GM18873 (cell line): ENCODE results near the gene RNF214.

Source experiments
- ATAC-seq: cut with Tn5 transposase; IDR thresholded peaks from one replicate; pipeline ENCODE4 v1.9.1; 2021; ENCODE audit warnings: mild to moderate bottlenecking, moderate library complexity, moderate number of reproducible peaks; ENCODE audit not compliant: unreplicated experiment, low FRiP score

The RNF214 gene

GRCh38 chr11:117278347-117278746 is 45.9 kb downstream of the RNF214 start:
- ATAC-seq: no peak

GRCh38 chr11:117279711-117280376 is 47.4 kb downstream of the RNF214 start:
- no peak for ATAC-seq

- no peak for ATAC-seq
Measured at GRCh38 chr11:117281159-117281558, 48.7 kb downstream of the RNF214 start.

GRCh38 chr11:117281869-117282268 is 49.4 kb downstream of the RNF214 start:
- ATAC-seq: no peak

DNA sequence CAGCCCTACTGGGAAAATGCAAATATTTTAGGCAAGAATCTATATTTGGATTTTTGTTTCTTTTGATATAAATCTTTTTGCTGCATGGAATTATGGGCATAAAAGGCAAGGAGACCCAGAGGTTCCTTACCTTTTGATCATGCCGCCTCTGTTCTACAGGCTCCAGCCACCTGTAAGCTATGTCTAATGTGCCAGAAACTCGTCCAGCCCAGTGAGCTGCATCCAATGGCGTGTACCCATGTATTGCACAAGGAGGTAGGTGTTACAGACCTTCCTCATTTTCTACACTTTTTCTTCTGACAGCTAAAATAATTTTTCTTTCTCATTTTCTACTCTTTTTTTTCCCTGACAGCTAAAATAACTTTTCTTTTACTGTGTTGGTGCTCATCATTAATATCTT is 50.5 kb downstream of the RNF214 start:
- ATAC-seq: no peak

- ATAC-seq: no peak
Measured at GRCh38 chr11:117284053-117284452, 51.6 kb downstream of the RNF214 start.

DNA sequence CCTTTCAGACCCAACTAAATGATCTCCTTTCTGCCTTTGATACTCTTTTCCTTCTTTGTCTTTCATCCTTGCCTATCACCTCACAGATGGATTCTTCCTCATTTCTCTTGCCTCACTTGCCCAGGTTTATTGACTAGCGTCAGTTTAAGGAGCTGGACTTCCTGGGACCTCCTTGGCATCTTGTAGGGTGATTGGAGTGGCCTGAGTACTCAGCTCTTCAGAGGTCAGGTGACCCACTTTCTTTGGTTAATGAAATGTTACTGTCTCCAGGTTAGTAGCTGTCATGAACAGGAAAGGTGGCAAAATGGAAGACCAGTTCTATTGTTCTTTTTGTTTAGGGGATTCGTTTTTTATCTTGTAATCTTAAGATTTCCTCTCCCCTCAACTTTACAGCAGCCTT is 54.1 kb downstream of the RNF214 start:
- ATAC-seq: no peak

DNA sequence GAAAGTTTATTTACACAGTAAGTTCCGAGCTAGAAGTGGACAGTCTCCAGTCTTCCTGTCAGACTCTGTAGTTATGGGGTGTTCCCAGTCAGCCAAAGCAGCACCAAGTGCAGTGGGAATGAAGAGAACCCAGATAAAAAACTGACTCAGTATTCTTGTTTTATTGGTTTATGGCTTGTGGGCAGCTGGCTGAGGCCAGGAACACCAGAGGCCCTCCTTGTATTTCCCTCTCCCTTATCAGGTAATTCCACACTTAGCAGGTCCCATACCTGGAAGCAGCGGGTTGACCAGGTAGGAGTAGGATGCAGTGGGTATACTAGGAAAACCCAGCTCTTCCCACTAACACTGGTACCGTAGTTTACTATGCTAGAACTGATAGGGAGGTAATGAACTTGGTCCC is 55.2 kb downstream of the RNF214 start:
- no peak for ATAC-seq

GRCh38 chr11:117289795-117290194 is 57.3 kb downstream of the RNF214 start:
- no peak for ATAC-seq

DNA sequence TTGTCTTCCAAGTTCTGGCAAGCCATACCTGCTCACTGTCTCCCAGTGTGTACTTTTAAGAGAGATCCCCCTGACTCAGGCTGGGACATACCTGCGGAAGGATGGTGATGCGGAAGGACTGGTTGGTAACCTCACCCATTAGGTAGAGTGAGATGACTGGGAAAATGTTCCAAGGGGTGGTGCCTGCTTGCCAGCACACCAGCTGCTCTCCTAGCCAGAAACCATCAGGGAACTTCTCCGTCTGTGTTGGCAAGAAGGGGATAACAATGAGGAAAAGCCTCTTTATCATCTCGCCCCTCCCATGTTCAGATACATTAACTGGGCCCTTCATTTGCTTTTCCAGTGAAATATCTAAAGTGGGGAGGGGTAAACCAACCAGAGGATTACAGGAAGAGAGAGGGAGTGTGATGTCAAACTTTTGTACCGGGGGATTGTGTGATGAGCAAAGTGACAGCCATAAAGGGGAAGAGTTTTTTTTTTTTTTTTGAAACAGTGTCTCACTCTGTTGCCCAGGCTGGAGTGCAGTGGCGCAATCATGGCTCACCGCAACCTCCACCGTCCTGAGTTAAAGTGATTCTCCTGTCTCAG is 58.4 kb downstream of the RNF214 start, which contains the start of gene BACE1-AS:
Gene BACE1-AS (plus strand): TSS at position 538 of the 588 bp plus-strand sequence.
- ATAC-seq: no peak

GRCh38 chr11:117292616-117293015 is 60.1 kb downstream of the RNF214 start:
- no peak for ATAC-seq

DNA sequence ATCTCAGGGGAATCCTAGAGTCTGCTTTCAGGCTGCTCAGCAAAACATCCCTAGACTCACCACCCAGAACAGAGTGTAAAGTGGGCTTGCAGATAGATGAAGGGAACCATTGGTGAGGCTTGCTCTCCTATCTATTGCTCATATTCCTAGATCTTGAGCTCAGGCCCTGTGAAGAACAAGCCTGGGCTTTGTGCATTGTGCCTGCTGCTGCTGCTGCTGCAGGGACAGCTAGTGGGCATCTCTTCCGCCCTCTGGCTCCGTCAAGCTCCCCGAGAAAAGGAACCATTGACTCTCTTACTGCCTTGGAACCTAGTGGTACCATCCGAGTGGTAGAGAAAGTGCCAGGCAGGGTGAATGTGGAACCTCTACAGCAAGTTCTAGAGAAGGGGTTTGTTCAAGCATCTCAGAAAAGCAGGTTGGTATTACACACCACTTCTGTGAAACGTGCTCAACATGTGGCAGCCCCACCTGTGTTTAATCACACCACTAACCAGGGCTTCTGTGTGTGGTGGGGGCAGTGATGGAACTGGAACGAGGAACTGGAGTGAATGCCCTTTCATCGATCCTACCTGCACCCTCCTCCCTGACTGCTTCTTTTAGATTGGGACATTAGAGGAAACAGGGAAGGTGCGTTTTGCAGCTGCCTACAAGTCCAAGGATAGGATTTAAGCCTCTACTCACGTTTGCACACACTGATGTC is 63.1 kb downstream of the RNF214 start:
- no peak for ATAC-seq

DNA sequence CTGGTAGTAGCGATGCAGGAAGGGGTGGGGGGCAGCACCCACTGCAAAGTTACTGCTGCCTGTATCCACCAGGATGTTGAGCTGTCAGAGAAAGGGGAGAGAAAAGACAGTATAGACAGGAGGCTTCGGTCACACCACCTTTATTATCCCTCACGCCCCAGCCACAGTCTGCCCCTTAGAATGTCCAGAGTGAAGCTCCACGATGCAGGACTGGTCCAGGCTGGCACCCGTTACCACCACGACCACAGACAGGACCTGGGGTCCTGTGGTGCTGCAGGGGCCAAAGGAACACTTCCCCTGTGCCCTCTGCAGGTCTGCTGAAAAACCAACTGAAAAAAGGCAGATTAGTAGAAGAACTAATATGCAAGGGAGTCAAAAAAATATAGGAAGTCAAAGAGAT is 64.4 kb downstream of the RNF214 start:
- no peak for ATAC-seq

- no peak for ATAC-seq
Measured at GRCh38 chr11:117298195-117298594, 65.7 kb downstream of the RNF214 start.

GRCh38 chr11:117299351-117300282 is 67.1 kb downstream of the RNF214 start:
- no peak for ATAC-seq

DNA sequence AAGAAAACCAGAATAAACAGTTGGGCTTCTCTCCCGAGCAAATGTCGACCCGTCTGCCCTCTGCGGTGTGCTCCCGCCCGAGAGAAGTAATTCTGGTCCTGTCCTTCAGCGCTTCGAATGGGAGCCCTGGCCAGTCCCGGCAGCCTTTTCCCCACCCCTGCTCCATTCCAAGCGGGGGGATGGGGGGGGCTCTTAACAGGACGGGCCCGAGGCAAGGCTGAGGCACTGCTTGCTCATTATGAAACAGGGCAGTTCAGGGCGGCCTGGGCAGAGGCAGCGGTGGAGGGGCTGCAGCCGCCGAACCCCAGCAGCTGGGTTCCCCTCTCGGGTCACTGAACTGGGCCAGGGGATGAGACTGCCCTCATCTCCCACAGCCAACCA is 67.8 kb downstream of the RNF214 start:
- ATAC-seq: no peak

- ATAC-seq: no peak
Measured at GRCh38 chr11:117300773-117301172, 68.3 kb downstream of the RNF214 start.

GRCh38 chr11:117302228-117302627 is 69.8 kb downstream of the RNF214 start:
- no peak for ATAC-seq

GRCh38 chr11:117303101-117303500 is 70.6 kb downstream of the RNF214 start:
- ATAC-seq: no peak

GRCh38 chr11:117303646-117304315 is 71.3 kb downstream of the RNF214 start:
- no peak for ATAC-seq
